ENCODE data around the gene AIF1L.

DNA sequence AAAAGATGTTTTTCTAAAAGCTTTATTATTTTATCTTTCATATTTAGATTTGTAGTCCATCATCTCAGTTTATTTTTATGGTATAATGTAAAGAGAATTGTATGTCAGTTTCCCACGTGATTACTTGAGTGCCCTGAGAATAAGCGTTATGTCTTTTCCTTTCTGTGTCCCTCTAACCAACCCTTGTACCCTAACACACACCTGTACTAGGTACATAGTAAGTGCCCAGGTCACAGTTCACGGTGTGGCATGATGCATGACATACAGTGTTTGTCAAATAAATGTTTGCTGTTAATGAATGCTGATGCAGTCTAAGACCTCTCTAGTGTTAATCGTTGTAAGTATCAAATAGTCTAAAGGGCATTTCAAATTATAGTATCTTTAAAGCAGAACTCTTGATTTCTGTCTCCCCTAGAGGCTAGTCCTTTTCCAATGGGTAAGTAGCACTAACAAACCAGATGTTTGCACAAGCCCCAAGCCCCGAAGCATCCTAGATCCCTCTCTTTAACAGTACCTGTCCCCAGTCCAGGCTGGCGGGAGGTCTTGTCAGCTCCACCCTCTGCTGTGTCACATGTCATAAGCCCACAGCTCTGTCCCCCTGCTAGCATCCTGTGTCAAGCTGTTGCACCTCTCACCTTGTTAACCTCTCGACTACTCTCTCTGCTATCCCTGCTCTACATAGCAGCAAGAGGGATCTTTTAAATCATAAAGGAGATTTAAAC lies 52.8 kb downstream of the AIF1L start:
- TF ChIP-seq, protein P1, sequence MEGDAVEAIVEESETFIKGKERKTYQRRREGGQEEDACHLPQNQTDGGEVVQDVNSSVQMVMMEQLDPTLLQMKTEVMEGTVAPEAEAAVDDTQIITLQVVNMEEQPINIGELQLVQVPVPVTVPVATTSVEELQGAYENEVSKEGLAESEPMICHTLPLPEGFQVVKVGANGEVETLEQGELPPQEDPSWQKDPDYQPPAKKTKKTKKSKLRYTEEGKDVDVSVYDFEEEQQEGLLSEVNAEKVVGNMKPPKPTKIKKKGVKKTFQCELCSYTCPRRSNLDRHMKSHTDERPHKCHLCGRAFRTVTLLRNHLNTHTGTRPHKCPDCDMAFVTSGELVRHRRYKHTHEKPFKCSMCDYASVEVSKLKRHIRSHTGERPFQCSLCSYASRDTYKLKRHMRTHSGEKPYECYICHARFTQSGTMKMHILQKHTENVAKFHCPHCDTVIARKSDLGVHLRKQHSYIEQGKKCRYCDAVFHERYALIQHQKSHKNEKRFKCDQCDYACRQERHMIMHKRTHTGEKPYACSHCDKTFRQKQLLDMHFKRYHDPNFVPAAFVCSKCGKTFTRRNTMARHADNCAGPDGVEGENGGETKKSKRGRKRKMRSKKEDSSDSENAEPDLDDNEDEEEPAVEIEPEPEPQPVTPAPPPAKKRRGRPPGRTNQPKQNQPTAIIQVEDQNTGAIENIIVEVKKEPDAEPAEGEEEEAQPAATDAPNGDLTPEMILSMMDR (IDR thresholded peaks at IDR 0.05) = no peak
- TF ChIP-seq POLR2AphosphoS5 (IDR thresholded peaks at IDR 0.05) (no peak), POLR2A (IDR thresholded peaks at IDR 0.05) (no peak), EP300 (IDR thresholded peaks at IDR 0.05) (no peak)
